Effector memory CD4-positive, alpha-beta T cell (primary cell): ENCODE results near the gene NKAIN2.

Experiments used
- DNase-seq, 3 donors: peaks; one replicate each; pipeline ENCODE4 v3.0.0-alpha.2; 2020
- H3K27ac ChIP-seq: 2 replicates; pipeline ENCODE4 v1.7.0; 2013; ENCODE audit warnings: mild to moderate bottlenecking, low read length, moderate library complexity; ENCODE audit not compliant: insufficient read depth, poor library complexity, severe bottlenecking
- H3K27me3 ChIP-seq: replicated peaks from 2 replicates; pipeline ENCODE4 v1.7.0; 2013; ENCODE audit warnings: mild to moderate bottlenecking, low read length; ENCODE audit not compliant: insufficient read depth, control insufficient read depth, poor library complexity, severe bottlenecking
- H3K36me3 ChIP-seq: 2 replicates; pipeline ENCODE4 v1.7.0; 2013; ENCODE audit warnings: mild to moderate bottlenecking, low read length, moderate library complexity; ENCODE audit not compliant: control insufficient read depth, insufficient read depth
- H3K4me1 ChIP-seq: 2 replicates; pipeline ENCODE4 v1.7.0; 2013; ENCODE audit warnings: low read length, mild to moderate bottlenecking; ENCODE audit not compliant: control insufficient read depth, insufficient read depth, poor library complexity, severe bottlenecking
- H3K4me3 ChIP-seq: 2 replicates; pipeline ENCODE4 v1.7.0; 2013; ENCODE audit warnings: low read length, low read depth, mild to moderate bottlenecking; ENCODE audit not compliant: insufficient read depth, poor library complexity, severe bottlenecking
- H3K9me3 ChIP-seq: 2 replicates; pipeline ENCODE4 v1.7.0; 2013; ENCODE audit warnings: mild to moderate bottlenecking, low read length, moderate library complexity; ENCODE audit not compliant: control insufficient read depth

NKAIN2 gene

DNA sequence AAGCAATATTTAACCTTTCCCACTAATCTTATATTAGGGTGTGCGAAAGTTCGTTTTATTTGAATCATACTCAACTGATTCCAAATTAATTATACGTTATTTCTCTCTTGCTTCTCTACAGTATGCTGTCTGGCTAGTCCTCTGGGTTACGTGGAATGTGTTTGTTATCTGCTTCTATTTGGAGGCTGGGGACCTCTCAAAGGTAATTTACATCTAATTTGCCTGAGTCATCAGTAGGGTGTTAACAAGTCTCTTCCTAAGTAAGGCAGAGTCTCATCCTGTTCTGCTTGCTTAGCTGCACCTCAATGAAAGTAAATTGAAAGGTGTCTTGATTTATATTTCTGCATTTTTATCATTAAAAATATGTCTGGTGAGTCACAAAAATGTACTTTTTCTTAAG is 551.5 kb downstream of the NKAIN2 start:
- H3K27me3 ChIP-seq = no peaks in the 10 kb centered on the region
- H3K9me3 ChIP-seq = no peaks in the 10 kb centered on the region
- no peaks in the 10 kb centered on the region for H3K4me1 ChIP-seq
- H3K36me3 ChIP-seq = no peaks in the 10 kb centered on the region
- no peak overlapping the region for H3K4me3 ChIP-seq
- no peak overlapping the region for H3K27ac ChIP-seq
- DNase-seq = no peak

DNA sequence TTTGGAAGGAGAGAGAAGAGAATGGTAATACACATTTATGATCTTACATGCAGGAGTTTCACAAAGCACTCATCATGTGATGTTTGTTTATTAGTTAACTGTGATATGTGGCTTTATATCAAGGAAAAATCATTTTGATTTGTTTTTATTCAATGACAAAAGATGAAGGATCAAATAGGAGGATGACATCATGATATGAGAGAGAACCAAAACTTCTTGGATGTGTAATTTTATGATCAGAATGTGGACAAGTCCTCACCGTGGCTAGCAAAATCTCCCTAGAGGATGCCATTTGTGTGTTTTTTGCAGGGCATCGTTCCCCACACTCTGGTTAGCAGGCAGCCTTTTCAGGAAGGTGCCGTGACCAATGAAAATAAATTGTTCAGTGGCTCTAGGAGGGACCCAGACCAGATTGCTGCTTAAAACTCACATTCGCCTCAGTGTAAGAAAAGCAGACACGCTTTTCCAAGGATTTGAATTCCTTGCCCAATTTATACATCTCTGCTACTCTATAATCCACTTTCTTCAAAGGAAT is 552.7 kb downstream of the NKAIN2 start:
- Histone ChIP-seq H3K27me3 (no peaks in the 10 kb centered on the region), H3K9me3 (no peaks in the 10 kb centered on the region), H3K36me3 (no peaks in the 10 kb centered on the region), H3K4me3 (no peak overlapping the region), H3K4me1 (no peaks in the 10 kb centered on the region), H3K27ac (no peak overlapping the region)
- no peak for DNase-seq

DNA sequence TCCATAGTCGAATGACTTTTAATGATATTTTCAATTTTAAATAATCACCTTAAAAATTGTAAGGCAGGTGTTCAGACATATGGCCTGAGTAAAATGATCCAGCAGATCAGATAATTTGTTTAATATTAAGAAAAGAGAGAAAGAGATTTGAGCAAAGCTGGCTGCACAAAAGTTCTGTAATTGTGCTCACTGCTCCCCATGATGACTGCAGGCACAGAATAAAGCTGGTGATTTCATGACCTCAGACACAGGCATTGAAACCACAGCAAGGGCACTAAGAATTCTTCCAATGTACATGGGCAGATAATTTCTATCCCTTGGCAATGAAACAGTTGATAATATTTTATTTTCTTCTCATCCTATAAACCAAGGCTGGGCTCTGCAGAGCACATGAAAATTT is 553.1 kb downstream of the NKAIN2 start:
- no peaks in the 10 kb centered on the region for H3K4me1 ChIP-seq
- H3K4me3 ChIP-seq = no peak overlapping the region
- DNase-seq = no peak
- H3K36me3 ChIP-seq = no peaks in the 10 kb centered on the region
- H3K9me3 ChIP-seq = no peaks in the 10 kb centered on the region
- H3K27ac ChIP-seq = no peak overlapping the region
- no peaks in the 10 kb centered on the region for H3K27me3 ChIP-seq

DNA sequence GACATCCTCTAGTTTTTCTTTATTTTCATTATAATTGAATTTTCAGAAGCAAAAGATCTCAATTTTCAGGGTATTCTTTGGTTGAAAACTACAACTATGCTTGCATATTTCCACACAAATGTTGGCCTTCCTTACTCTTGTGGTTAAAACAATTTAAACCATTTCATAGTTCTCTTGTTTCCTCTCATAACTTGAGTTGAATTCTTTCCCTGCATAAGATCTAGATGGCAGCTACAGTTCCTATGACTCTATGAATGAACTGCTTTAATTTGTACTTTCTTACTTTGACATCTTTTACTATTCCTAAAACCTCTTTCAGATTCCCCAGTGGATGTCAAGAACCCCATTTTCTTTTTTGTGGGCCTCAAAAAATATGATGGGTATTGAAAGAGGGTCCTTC is 564.5 kb downstream of the NKAIN2 start:
- H3K27ac ChIP-seq = no peak overlapping the region
- no peak overlapping the region for H3K4me3 ChIP-seq
- DNase-seq = no peak
- H3K36me3 ChIP-seq = no peaks in the 10 kb centered on the region
- no peaks in the 10 kb centered on the region for H3K9me3 ChIP-seq
- H3K4me1 ChIP-seq = no peaks in the 10 kb centered on the region
- H3K27me3 ChIP-seq = no peaks in the 10 kb centered on the region

DNA sequence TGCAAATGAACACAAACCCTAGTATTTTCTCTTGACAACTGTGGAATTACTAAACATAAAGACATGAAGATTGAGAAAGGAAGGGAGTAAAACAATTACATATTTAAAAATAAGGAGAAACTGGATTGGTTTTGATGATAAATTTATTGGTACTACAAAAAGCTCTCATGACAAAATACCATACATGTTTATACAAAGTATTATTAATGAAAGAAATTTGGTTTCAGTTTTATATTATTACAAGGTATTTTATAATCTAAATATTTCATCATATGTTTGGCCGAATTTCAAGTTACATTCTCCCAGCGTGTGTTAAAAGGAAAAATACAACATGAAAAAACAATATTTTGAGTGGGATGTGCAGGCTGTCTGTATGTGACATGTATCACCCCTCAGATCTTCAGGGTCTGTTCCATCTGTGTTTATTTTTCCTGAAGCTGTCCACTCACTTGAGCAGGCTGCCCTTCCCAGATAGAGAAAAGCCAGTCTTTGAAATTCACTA is 568.4 kb downstream of the NKAIN2 start:
- Histone ChIP-seq H3K9me3 (no peaks in the 10 kb centered on the region), H3K36me3 (no peaks in the 10 kb centered on the region), H3K4me1 (no peaks in the 10 kb centered on the region)

DNA sequence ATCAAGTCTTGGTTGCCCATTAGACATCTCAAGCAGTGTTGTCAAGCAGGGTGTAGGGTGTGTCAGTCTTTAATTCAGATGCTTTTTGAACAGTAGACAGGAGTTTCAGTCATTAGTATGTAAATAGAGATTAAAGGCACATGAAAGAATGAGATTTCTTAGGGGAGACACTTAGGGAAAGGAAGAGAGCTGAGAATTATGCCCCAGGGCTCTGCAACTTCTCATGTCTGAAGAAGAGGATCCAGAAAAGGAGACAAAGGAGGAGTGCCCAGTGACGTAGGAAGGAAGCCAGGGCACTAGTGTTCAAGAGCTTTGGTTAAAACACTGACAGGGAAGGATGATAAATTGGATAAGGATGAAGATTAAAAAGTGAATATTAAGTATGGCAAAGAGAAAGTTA is 569.7 kb downstream of the NKAIN2 start:
- H3K4me3 ChIP-seq = no peak overlapping the region
- no peaks in the 10 kb centered on the region for H3K36me3 ChIP-seq
- no peak overlapping the region for H3K27ac ChIP-seq
- H3K4me1 ChIP-seq = no peaks in the 10 kb centered on the region
- no peaks in the 10 kb centered on the region for H3K27me3 ChIP-seq
- H3K9me3 ChIP-seq = no peaks in the 10 kb centered on the region
- DNase-seq = no peak

More for the DNA sequence above, 568.4 kb downstream of the NKAIN2 start:
- Histone ChIP-seq H3K27ac (no peak overlapping the region), H3K27me3 (no peaks in the 10 kb centered on the region), H3K4me3 (no peak overlapping the region)
- no peak for DNase-seq

DNA sequence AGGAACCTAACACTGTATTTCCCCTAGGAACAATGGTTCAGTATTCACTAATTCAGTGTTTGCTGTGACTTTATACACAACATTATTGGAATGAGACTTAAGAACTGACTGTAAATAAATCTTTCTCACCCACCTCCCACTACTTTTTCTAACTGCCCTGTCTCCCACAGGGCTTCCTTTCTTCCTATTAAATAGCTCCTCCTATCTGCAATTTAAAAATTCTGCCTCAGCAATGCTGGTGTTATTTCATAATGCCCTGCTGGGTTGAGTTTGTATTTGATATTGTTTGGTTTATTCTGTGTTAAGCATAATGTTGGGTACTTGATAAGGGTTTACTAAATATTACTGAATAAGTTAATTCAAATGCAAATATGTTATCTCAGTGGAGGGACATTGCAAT is 585.5 kb downstream of the NKAIN2 start:
- Histone ChIP-seq H3K27me3 (no peaks in the 10 kb centered on the region), H3K27ac (no peak overlapping the region), H3K36me3 (no peaks in the 10 kb centered on the region), H3K4me3 (no peak overlapping the region), H3K9me3 (no peaks in the 10 kb centered on the region), H3K4me1 (no peaks in the 10 kb centered on the region)
- DNase-seq = no peak

DNA sequence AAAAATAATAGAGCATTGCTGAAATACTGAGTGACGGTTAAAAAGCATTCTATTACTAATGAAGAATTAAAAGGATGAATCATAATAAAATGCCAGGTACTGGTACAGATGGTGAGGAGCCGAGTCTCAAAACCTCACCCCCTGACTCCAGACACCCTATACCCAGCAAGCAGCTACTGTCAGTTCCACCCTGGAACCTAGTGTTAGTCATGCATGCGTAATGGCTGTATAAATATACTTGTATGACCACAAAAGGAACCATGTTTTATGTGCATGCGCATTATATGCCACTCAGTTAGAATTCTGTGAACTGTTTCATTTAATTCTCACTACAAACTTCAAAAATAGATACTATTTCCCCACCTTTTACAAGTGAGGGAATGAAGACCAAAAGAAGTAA is 589.9 kb downstream of the NKAIN2 start:
- Histone ChIP-seq H3K27ac (no peak overlapping the region), H3K4me1 (no peaks in the 10 kb centered on the region), H3K4me3 (no peak overlapping the region), H3K36me3 (no peaks in the 10 kb centered on the region), H3K27me3 (no peaks in the 10 kb centered on the region), H3K9me3 (no peaks in the 10 kb centered on the region)
- DNase-seq = no peak

DNA sequence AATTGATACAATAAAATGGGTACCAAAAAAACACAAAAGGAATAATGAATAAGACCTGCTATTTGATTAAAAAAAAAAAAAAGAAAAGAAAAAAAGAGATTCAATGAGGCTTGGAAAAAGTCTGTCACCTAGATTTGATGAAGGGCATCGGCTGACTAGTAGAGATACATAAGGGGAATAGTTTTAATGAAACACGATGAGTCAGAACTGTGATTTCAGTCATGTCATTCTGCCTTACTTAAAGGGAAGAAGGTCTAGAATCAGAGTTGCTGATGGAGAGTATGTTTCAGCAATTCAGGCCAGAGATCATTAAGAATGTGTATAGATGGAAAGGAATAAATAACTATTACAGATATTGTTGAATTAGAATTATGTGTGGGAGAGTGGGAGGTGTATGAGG is 592.7 kb downstream of the NKAIN2 start:
- Histone ChIP-seq H3K36me3 (no peaks in the 10 kb centered on the region), H3K27me3 (no peaks in the 10 kb centered on the region), H3K4me3 (no peak overlapping the region), H3K27ac (no peak overlapping the region), H3K9me3 (no peaks in the 10 kb centered on the region), H3K4me1 (no peaks in the 10 kb centered on the region)
- no peak for DNase-seq

DNA sequence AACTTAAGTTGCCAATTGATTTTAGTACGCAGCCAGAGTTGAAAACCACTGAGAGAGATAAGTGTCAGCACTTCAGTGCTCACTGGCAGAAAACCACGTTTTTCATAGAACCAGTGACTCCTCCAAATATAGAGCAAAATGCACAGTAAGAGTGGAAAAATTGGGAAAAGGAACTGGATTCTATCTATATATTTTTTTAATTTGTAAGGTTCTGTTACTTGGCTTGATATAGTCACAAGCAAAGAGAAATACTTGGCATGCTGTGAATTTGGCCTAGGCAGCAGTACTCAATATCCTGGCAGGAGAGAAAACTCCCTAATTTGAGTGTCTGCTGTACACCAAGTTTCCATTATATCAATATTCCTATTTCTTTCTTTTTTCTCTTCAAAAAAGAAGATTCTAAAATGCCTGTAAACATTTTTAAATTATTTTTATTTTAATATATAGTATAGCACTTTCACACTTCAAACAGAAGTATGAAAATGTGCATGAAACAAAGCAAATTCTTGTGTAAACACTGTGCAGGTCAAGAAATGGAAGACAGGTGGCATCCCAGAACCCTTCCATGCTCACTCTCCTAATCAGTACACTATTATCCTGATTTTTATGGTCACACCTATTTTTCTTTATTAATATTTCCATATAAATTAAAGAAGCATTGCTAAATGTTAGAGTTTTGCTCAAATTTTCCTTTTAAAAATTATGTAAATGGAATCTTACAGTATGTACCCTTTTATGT is 596.8 kb downstream of the NKAIN2 start:
- no peak for DNase-seq
- H3K36me3 ChIP-seq = no peaks in the 10 kb centered on the region
- no peaks in the 10 kb centered on the region for H3K27me3 ChIP-seq
- H3K9me3 ChIP-seq = no peaks in the 10 kb centered on the region
- no peak overlapping the region for H3K4me3 ChIP-seq
- H3K4me1 ChIP-seq = no peaks in the 10 kb centered on the region
- no peak overlapping the region for H3K27ac ChIP-seq
